GM18508 (cell line): Measurements from ENCODE around the gene POLRMT.

ENCODE experiments used
- ATAC-seq: cut with Tn5 transposase; IDR thresholded peaks from one replicate; pipeline ENCODE4 v1.9.1; 2021; ENCODE audit warnings: moderate number of reproducible peaks; ENCODE audit not compliant: insufficient read depth, unreplicated experiment

The POLRMT gene

GRCh38 chr19:648904-649801, 15.8 kb upstream of the POLRMT start:
- no peak for ATAC-seq

GRCh38 chr19:648305-648704, 15.0 kb upstream of the POLRMT start:
- ATAC-seq: no peak

GRCh38 chr19:647566-648284, 14.4 kb upstream of the POLRMT start:
- no peak for ATAC-seq

- ATAC-seq: no peak
These were observed 13.6 kb upstream of the POLRMT start for GRCh38 chr19:646779-647565.

GRCh38 chr19:645912-646778, 12.8 kb upstream of the POLRMT start:
- ATAC-seq: no peak

GRCh38 chr19:644789-645188, 11.5 kb upstream of the POLRMT start:
- ATAC-seq: no peak

GRCh38 chr19:644363-644762, 11.0 kb upstream of the POLRMT start:
- ATAC-seq: no peak

GRCh38 chr19:643736-644135, 10.4 kb upstream of the POLRMT start:
- no peak for ATAC-seq

GRCh38 chr19:642767-643727, 9.7 kb upstream of the POLRMT start:
- no peak for ATAC-seq

GRCh38 chr19:641702-642101, 8.4 kb upstream of the POLRMT start:
- ATAC-seq: no peak

- no peak for ATAC-seq
These were observed 7.4 kb upstream of the POLRMT start for GRCh38 chr19:640606-641189.

GRCh38 chr19:640161-640558, 6.8 kb upstream of the POLRMT start:
- ATAC-seq: no peak

- ATAC-seq: no peak
These were observed 6.2 kb upstream of the POLRMT start, which contains the start of gene FGF22 for GRCh38 chr19:639253-640160. Gene FGF22, plus strand, starts transcription at chr19:639879. Its CDS starts 47 bp downstream, at chr19:639926.

- no peak for ATAC-seq
These were observed 5.5 kb upstream of the POLRMT start for GRCh38 chr19:638906-639252.

- no peak for ATAC-seq
These were observed 1.8 kb upstream of the POLRMT start for GRCh38 chr19:634975-635652.

GRCh38 chr19:633786-634639, 676 bp upstream of the POLRMT start:
- ATAC-seq: no peak
